Esophagus muscularis mucosa (tissue), 4 donors: ENCODE data around the gene GLI3. TPM values are rescaled to one million over a fixed set of nuclear protein-coding genes. Genes with fewer than 3 reads are reported as not detected.
A peak's percentile ranks its signal among the peaks of the same experiment; 100 is the strongest.

ENCODE experiments used
- DNase-seq: peaks from one replicate; pipeline ENCODE4 v3.0.0-alpha.2; 2017; ENCODE audit errors: extremely low spot score
- H3K27ac ChIP-seq, 4 donors: fragments of 200-600 bp; sonication (generic); replicated peaks in 1 of 4; 1 replicate in 3 of 4; 2 replicates in 1 of 4; pipeline ENCODE4 v1.5.1; 2016 to 2019; ENCODE audit warnings: mild to moderate bottlenecking in 1 of 4
- H3K27me3 ChIP-seq, 4 donors: fragments of 200-600 bp; sonication (generic); one replicate each; pipeline versions ENCODE4 v1.5.1 to v1.6.0; 2016 to 2019
- H3K36me3 ChIP-seq, 4 donors: fragments of 200-600 bp; sonication (generic); one replicate each; pipeline ENCODE4 v1.5.1; 2016 to 2019
- H3K4me1 ChIP-seq, 4 donors: fragments of 200-600 bp; sonication (generic); one replicate each; pipeline ENCODE4 v1.5.1; 2016 to 2019
- H3K4me3 ChIP-seq, 4 donors: fragments of 200-600 bp; sonication (generic); 1 replicate in 2 of 4; 2 replicates in 2 of 4; pipeline ENCODE4 v1.5.1; 2016 to 2019; ENCODE audit warnings: mild to moderate bottlenecking in 4 of 4, moderate library complexity in 1 of 4
- H3K9me3 ChIP-seq, 4 donors: fragments of 200-600 bp; sonication (generic); 1 replicate in 3 of 4; 2 replicates in 1 of 4; pipeline ENCODE4 v1.5.1; 2016 to 2019
- CTCF ChIP-seq, 3 experiments: fragments of 200-600 bp in 2 of 3; fragments of 450-650 bp in 1 of 3; sonication (generic) in 2 of 3; IDR thresholded peaks; one replicate each; pipeline ENCODE4 v1.5.1; 2017 to 2019; ENCODE audit warnings: antibody characterized with exemption in 3 of 3, mild to moderate bottlenecking in 2 of 3, moderate library complexity in 1 of 3
- EP300 ChIP-seq: sonication (generic); formaldehyde crosslinking; IDR thresholded peaks from one replicate; pipeline ENCODE4 v1.6.1; 2017; ENCODE audit warnings: antibody characterized with exemption
- POLR2A ChIP-seq: fragments of 450-650 bp; IDR thresholded peaks from one replicate; pipeline ENCODE4 v1.6.1; 2017; ENCODE audit warnings: antibody characterized with exemption, moderate library complexity, mild to moderate bottlenecking, low read depth
- POLR2AphosphoS5 ChIP-seq, 2 donors: sonication (generic); formaldehyde crosslinking; IDR thresholded peaks; one replicate each; pipeline ENCODE4 v1.6.1; 2017; ENCODE audit warnings: antibody characterized with exemption in 2 of 2
- WGBS: methylation state at CpG from one replicate; pipeline ENCODE4 v1.1.5; 2018; 5-methylcytosine and 5-hydroxymethylcytosine counted together
- intact Hi-C: fragments of 100-400 bp; cut with DNase I; formaldehyde crosslinking; loops from one replicate; pipeline ENCODE4 v1.15.1; 2023
- total RNA-seq, 4 donors: library from RNA; depleted of rRNA; stranded (reverse); fragments of >200 nt; gene quantifications; one replicate each; pipeline versions ENCODE4 v1.1.0 to v1.2.1, GENCODE V29; 2016

The GLI3 gene
- total RNA-seq, 4 donors from 2014 or later = 11.7 to 17.8 (median 13.3) TPM

GRCh38 chr7:42076870-42077269, 160.1 kb downstream of the GLI3 start:
- 60% methylated on average over 2 of the region's 2 CpGs for WGBS
- intact Hi-C loops = no loop called here
- no peak overlapping the region for H3K27ac ChIP-seq

GRCh38 chr7:42075418-42075817, 161.6 kb downstream of the GLI3 start:
- no peak for DNase-seq
- H3K4me3 ChIP-seq = no peak overlapping the region
- no peak overlapping the region for H3K27ac ChIP-seq
- no peaks in the 10 kb centered on the region for H3K9me3 ChIP-seq
- intact Hi-C loops = no loop called here
- peaks cover 4 to 43% (median 33%) of the 10 kb centered on the region in 4 donors for H3K4me1 ChIP-seq
- no peaks in the 10 kb centered on the region for H3K27me3 ChIP-seq
- TF ChIP-seq EP300 = no peak
- no peak for TF ChIP-seq POLR2AphosphoS5 (IDR thresholded peaks at IDR 0.05)
- TF ChIP-seq CTCF (IDR thresholded peaks at IDR 0.05) = no peak
- TF ChIP-seq POLR2A = no peak
- H3K36me3 ChIP-seq = peaks cover 0 to 6% (median 0%) of the 10 kb centered on the region in 4 donors

More at GRCh38 chr7:42076870-42077269, 160.1 kb downstream of the GLI3 start:
- Histone ChIP-seq H3K9me3 (no peaks in the 10 kb centered on the region), H3K4me1 (peaks cover 4 to 35% (median 28%) of the 10 kb centered on the region in 4 donors), H3K4me3 (no peak overlapping the region), H3K36me3 (peaks cover 0 to 6% (median 0%) of the 10 kb centered on the region in 4 donors), H3K27me3 (no peaks in the 10 kb centered on the region)
- TF ChIP-seq POLR2AphosphoS5 (IDR thresholded peaks at IDR 0.05) (no peak), POLR2A (no peak), CTCF (IDR thresholded peaks at IDR 0.05) (no peak), EP300 (no peak)
- no peak for DNase-seq

- peaks cover 4 to 47% (median 37%) of the 10 kb centered on the region in 4 donors for H3K4me1 ChIP-seq
- no peaks in the 10 kb centered on the region for H3K27me3 ChIP-seq
- WGBS = 93% methylated on average over 4 of the region's 4 CpGs
Measured at GRCh38 chr7:42074076-42074475, 162.9 kb downstream of the GLI3 start.

GRCh38 chr7:42071372-42072261, 165.4 kb downstream of the GLI3 start:
- peaks cover 0 to 43% (median 27%) of the 10 kb centered on the region in 4 donors for H3K4me1 ChIP-seq
- H3K9me3 ChIP-seq = no peaks in the 10 kb centered on the region
- peaks cover 0 to 6% (median 0%) of the 10 kb centered on the region in 4 donors for H3K36me3 ChIP-seq
- H3K4me3 ChIP-seq = no peak overlapping the region
- peak overlapping the region in 3 of 4 donors; percentile 14 to 41 (median 15) for H3K27ac ChIP-seq
- DNase-seq = no peak
- TF ChIP-seq CTCF (IDR thresholded peaks at IDR 0.05) (peak; percentile 11 to 49 (median 15)), POLR2A (no peak)
- H3K27me3 ChIP-seq = no peaks in the 10 kb centered on the region
- intact Hi-C loops = no loop called here
- 49% methylated on average over 8 of the region's 8 CpGs for WGBS

More at GRCh38 chr7:42074076-42074475, 162.9 kb downstream of the GLI3 start:
- Histone ChIP-seq H3K9me3 (no peaks in the 10 kb centered on the region), H3K27ac (no peak overlapping the region), H3K4me3 (no peak overlapping the region), H3K36me3 (peaks cover 0 to 6% (median 0%) of the 10 kb centered on the region in 4 donors)
- no peak for DNase-seq
- TF ChIP-seq POLR2AphosphoS5 (IDR thresholded peaks at IDR 0.05) = no peak
- TF ChIP-seq CTCF (IDR thresholded peaks at IDR 0.05) = no peak
- no peak for TF ChIP-seq POLR2A
- no peak for TF ChIP-seq EP300
- intact Hi-C loops = no loop called here
